ENCODE results near the gene CCDC71.
A peak's percentile ranks its signal among the peaks of the same experiment; 100 is the strongest.

Gene CCDC71

DNA sequence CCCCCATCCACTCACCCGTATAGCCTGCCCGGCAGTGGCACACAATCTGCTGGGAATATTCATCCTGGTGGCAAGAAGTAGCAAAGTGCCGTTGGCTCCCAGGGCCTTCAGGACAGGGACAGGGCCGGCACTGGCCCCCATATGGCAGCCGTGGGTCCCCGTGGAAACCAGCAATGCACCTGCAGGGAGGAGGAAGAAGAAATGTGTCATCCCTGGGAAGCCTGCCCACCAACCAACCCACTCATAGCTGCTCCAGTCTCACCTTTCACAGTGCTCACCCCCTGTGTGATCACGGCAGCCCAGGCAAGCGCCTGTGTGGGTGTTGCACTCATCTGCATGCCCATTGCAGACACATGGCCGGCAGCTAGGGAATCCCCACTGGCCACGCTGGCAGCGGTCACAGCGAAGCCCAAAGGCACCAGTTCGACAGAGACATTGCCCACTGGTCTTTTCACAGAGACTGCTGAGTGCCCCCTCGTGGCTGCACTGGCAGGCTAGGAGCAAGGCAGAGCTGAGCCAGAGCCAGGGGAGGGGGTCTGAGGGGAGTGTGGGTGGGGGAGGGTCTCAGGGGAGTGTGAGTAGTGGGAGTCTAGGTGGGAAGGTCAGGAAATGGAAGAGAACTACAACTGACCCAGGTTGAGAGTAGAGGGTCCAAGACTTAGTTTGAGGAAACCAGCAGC, 41.0 kb downstream of the CCDC71 start:
- no peak for DNase-seq

DNA sequence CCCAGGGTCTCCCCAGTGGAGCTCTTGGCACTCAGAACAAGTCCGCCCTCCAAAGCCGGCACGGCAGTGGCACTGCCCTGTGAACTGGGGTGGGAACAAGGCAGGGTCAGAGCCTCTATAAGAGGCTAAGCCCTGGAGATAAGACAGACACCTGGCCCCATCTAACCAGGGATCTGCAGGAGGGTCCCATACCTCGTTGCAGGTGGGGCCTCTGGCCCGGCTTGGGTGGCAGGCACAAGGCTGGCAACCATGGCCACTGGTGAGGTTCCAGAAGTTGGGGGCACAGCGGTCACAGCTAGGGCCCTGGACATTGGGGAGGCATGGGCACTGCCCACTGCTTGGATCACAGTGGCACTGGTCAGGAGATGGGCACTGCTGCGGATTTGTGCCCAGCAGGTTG, 41.9 kb downstream of the CCDC71 start:
- no peak for DNase-seq

DNA sequence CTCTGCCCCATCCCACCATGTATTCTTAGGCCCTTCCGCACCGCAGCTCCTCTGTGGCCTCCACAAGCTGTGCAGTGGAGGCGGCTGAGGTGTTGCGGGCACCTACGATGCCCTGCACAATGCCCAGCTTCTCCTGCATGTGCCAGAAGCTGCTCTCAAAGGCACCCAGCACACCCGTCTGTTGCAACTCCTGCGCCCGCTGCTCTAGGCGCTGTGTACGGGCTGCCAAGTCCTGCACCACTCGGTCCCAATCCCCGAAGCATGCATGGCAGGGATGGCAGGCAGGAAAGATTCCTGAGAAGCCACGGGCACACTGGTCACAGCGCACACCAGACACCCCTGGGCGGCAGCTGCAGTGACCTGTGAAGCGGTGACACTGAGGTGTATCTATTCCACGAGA, 42.4 kb downstream of the CCDC71 start:
- no peak for DNase-seq

DNA sequence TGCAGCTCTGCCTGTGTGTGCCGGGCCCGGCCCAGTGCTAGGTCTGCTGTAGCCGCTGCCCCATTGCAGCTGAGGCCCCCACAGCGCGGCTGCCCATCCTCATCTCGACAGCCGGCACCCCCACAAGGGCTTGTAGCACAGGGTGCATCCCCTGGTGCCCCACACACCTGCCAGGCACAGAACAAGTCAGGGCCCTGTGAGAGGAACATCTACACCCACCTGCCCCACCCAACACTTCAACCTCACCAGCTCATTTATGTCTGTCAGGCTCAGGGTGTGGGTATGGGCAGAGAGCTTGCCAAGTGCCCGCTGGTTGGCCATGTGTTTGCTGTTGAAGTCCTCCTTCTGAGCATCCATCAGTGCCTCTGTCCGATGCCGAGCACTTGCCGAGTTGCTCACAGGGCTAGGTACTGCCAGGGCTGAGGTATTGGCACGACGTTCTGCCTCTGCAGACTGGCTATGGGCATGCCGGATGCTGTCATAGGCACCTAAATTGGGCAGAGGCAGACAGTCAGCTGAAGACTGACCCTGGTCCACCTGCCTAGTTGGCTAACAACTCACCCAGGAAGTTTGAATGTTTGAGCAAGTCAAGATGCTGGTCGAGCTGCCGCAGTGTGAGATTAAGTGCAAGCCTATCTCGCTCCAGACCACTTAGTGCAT, 43.1 kb downstream of the CCDC71 start:
- no peak for DNase-seq

DNA sequence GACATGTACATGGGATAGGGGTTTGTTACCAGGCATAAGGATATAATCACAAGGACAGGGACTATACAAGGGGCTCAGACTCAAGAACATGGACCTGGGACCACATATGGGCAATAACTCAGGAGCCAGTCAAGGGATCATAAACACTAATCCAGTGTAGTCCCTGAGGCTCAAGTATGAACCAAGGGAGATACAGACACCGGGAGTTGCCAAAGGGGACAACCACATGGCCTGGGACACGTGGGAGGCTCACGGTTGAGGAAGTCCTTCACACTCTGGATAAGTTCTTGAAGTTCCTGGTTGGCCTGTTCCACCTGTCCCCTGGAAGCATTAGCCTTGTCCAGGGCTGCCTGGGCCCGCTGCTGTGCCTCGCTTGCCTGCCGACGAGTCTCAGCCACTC, 43.7 kb downstream of the CCDC71 start:
- DNase-seq = no peak

DNA sequence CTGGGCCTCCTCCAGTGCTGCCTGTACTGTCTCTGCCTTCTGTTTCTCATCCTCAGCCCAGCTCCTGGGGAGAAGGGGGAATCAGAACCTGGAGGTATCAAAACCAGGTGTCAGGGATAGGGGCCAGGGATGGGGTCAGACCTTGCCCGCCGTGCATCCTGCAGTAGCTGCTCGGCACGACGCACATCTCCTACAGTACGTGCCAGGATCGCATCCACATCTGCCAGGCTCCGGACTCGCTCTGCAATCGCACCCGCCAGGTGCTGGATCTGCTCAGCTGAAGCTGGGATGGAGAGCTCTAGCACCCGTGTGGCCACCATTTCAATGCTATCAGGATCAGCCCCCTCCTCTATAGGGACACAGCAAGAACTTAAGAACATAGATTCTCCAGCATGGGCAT, 44.1 kb downstream of the CCDC71 start:
- DNase-seq = no peak

DNA sequence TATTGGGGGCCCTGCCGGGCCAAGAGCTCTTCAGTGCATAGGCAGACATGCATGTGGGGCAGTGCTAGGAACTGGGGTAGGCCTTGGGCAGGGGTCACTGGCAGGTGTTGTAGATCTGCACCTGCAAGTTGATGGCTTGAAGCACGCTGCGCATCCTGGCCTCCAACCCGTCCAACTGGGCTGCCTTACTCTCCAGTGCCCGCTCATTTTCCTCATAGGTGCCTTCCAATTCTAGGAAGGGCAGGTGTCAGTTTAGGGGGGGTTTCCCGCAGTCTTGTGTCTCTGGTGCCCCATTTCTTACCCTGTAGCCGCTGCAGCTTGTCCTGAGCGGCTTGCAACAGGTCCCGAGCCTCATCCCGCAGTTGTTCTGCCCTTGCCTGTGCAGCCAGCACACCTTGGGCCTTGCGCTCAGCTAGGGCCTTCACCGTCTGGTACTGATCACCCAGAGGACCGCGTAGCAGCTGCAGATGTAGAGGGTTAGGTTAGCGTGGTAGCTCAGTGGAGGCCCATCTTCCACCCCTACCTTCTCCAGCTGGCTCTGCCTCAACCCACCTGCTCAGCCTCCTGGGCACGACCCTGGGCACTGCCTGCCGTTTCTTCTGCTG, 44.9 kb downstream of the CCDC71 start:
- no peak for DNase-seq

DNA sequence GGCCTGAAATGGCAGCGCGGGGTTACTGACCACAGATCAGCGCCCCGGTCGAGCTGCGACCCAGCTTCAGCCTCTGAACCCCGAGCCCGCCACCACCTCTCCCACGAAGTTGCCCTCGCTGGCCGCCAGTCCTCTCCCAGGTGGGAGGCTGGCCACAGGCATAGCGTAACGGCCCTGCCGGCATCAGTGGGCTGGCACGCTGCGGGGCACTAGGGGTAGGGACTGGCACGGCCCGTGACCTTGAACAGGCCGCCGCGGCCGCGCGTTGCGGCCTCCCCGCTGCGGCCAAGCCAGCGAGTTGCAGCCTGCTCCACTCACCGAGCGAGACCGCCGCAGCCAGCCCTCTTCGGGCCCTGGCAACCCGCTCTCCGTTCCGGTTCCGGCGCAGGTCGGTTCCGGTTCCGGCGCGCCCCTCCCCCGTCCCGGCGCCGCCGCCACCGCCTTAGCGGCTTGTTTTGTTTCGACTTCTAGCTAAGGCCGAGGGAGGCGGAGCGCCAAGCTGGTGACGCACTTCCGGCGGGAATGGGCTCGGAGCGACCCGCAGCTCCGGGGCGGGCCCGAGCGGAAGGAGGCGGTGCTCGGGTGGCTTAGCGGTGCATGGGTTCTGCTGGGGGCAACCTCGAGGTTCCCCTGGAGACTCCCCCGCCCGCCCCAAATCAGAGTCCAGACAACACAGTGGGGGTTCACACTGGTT, 45.5 kb downstream of the CCDC71 start, which contains the start of gene USP19:
Gene USP19, minus strand, starts transcription at position 386 of the 694 bp plus-strand sequence. CDS start 1,678 bp downstream, outside the sequence.
- peak; percentile 73 to 90 for DNase-seq

DNA sequence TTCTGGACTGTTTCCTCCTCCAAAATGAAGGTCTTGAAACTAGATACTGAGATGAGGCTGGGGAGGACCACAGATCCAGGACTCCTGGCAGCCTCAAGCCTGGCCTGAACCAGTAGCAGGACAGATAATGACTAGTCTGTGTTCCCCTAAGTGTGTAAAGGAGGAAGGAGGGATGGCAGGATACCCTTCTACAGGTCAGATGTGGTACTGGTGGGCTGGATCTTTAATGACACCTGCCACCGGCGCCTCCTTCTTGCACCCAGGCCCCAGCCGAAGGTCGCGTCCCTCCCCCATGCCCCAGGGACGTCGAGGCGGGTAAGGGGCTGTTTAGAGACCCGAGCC, 46.1 kb downstream of the CCDC71 start:
- DNase-seq = no peak

DNA sequence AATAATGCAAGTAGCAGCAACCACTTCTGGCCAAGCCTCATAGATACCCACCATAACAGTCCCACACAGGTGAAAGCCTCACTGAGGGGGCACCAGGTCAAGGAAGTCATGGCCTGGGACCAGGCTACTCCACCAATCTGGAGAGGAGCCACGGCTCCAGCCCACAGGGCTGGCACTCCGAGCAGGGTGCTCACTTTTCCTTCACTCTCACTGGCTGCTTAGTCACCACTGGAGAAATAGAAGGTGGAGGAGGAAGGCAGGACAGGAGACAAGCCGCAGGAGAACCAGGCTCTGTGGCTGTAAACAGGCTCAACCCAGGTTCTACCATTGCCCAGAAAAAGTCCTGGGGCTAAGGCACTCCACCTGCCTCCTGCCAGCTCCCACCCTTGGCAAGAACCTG, 46.7 kb downstream of the CCDC71 start:
- no peak for DNase-seq

DNA sequence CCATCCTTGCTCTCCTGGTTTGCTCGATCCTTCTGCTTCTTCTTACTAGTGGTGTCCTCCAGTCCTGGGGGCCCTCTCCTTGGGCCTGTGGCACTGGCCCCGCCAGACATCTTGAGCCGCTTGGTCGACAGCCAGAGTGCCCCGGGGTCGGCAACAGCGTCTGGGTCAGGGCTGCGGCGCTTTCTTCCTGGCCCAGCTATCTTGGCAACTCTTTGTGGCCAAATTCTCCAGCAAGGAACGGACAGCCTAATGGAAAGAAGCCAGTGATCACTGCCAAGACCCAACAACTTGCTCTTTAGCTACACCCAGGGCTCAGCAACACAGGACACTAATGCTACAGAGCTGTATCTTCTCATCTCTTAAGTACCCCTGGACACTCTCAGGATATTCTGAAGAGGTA, 47.1 kb downstream of the CCDC71 start:
- DNase-seq = no peak

Data from NCI-H524 (cell line).